ENCODE measurements around the gene FTH1.
"Not testable (repeated sequence)": the region's sequence is repeated elsewhere in the genome, so short reads cannot be mapped to it uniquely, and the experiment has no call there.

GRCh38 chr11:61953632-61954031 lies 13.8 kb downstream of the FTH1 start:
- not testable (repeated sequence) for TF ChIP-seq POLR2A (IDR thresholded peaks at IDR 0.05; ENCODE audit: low read length); GATA1 (IDR thresholded peaks at IDR 0.05; ENCODE audit: low read depth, low read length)
